ENCODE results near the gene COBLL1. TPM values are rescaled to one million over a fixed set of nuclear protein-coding genes. Genes with fewer than 3 reads are reported as not detected.

The COBLL1 gene
- total RNA-seq, 4 donors from 2014 or later: 43.2 to 97.3 (median 68.6) TPM

DNA sequence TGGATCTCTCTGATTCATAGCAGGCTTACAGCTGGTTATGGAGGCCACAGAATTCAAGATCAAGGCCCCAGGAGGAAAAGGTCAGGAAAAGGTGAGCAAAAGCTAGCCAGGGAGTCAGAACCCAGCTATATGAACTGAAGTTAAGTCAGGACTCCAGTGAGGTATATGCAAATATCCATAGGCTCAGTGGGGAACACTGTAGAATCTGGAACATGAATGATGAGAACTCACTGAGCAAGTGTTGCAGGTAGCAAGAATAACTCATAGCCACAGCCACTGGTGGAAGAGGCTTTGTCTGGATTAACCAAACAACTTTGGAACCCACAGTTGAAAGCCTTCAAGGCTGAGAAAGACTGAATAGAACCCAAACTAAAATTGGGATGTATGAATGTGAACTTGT is 24.7 kb downstream of the COBLL1 start:
- TF ChIP-seq CTCF (IDR thresholded peaks at IDR 0.05) (no peak), POLR2A (IDR thresholded peaks at IDR 0.05) (no peak)
- intact Hi-C loops (cut with DNase I; ENCODE audit: low total_unique reads): no loop called here
- H3K4me3 ChIP-seq (ENCODE audit: low read depth, poor library complexity, severe bottlenecking): no peak overlapping the region
- DNase-seq (ENCODE audit: low spot score in 2 of 2): no peak

- DNase-seq (ENCODE audit: low spot score in 2 of 2): no peak
- intact Hi-C loops (cut with DNase I; ENCODE audit: low total_unique reads): no loop called here
- no peak overlapping the region for H3K4me3 ChIP-seq (ENCODE audit: low read depth, poor library complexity, severe bottlenecking)
- WGBS, 2 donors: 71 to 89% methylated on average over 2 of the region's 2 CpGs
- TF ChIP-seq POLR2A (IDR thresholded peaks at IDR 0.05) (no peak), CTCF (IDR thresholded peaks at IDR 0.05) (no peak)
Measured at GRCh38 chr2:164816046-164816445, 25.6 kb downstream of the COBLL1 start.

- intact Hi-C loops (cut with DNase I; ENCODE audit: low total_unique reads): no loop called here
- TF ChIP-seq CTCF (IDR thresholded peaks at IDR 0.05): no peak
- TF ChIP-seq POLR2A (IDR thresholded peaks at IDR 0.05): no peak
- no peak overlapping the region for H3K4me3 ChIP-seq (ENCODE audit: low read depth, poor library complexity, severe bottlenecking)
- 87 to 89% methylated on average over 3 of the region's 3 CpGs for WGBS, 2 donors
- no peak for DNase-seq (ENCODE audit: low spot score in 2 of 2)
Measured at GRCh38 chr2:164815071-164815793, 26.4 kb downstream of the COBLL1 start.

DNA sequence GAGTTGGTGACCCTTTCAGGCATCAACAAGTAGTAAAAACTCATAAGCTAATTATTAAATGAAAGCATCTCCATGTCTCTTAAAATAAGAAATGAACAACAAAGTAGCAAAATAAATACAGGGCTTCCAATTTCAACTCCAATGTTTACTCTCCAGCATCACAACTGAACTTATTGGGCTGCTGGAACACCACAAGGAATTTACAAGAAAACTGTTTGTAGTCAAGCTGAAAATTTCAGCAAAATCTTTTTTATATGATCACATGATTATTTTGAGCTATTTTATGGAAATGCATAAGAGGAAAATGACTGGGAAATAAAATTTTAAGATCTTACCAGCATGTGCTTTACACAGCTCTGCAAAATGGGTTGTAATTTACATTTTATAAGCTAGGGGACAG is 28.1 kb downstream of the COBLL1 start:
- DNase-seq (ENCODE audit: low spot score in 2 of 2): no peak
- TF ChIP-seq POLR2A (IDR thresholded peaks at IDR 0.05) (no peak), CTCF (IDR thresholded peaks at IDR 0.05) (no peak)
- intact Hi-C loops (cut with DNase I; ENCODE audit: low total_unique reads): no loop called here
- no peak overlapping the region for H3K4me3 ChIP-seq (ENCODE audit: low read depth, poor library complexity, severe bottlenecking)

DNA sequence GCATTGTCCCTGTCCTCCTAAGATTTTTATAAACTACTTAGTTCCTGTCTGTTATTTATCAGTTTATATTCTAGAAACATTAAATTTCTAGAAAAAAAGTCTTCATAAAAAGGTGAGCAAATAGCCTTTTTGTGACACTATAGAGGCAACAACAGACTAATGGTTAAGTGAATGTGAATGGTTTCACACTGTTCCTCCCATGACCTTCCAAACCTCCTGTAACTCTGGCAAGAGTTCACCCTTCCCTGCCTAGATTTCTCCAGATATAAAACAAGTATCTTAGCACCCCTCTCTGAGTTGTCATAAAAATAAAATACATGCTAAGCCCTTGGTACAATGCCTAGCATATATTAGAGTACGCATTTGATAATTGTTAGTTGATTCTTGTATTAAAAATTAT is 29.2 kb downstream of the COBLL1 start:
- intact Hi-C loops (cut with DNase I; ENCODE audit: low total_unique reads): no loop called here
- TF ChIP-seq CTCF (IDR thresholded peaks at IDR 0.05) (no peak), POLR2A (IDR thresholded peaks at IDR 0.05) (no peak)
- DNase-seq (ENCODE audit: low spot score in 2 of 2): no peak
- no peak overlapping the region for H3K4me3 ChIP-seq (ENCODE audit: low read depth, poor library complexity, severe bottlenecking)
- WGBS, 2 donors: 82 to 85% methylated on average over 1 of the region's 1 CpG

GRCh38 chr2:164811819-164812218 is 29.8 kb downstream of the COBLL1 start:
- DNase-seq (ENCODE audit: low spot score in 2 of 2): no peak
- WGBS, 2 donors: 83 to 90% methylated on average over 2 of the region's 2 CpGs
- no peak for TF ChIP-seq POLR2A (IDR thresholded peaks at IDR 0.05)
- TF ChIP-seq CTCF (IDR thresholded peaks at IDR 0.05): no peak
- intact Hi-C loops (cut with DNase I; ENCODE audit: low total_unique reads): no loop called here
- H3K4me3 ChIP-seq (ENCODE audit: low read depth, poor library complexity, severe bottlenecking): no peak overlapping the region

All from lower leg skin (tissue), 4 donors.